Breast epithelium (tissue), 3 donors: Measurements from ENCODE around the gene SUCO.

Experiments used
- CTCF ChIP-seq, 3 donors: fragments of 450-650 bp; IDR thresholded peaks; one replicate each; pipeline ENCODE4 v1.5.1; 2016 to 2017; ENCODE audit warnings: antibody characterized with exemption in 3 of 3, mild to moderate bottlenecking in 3 of 3, moderate library complexity in 3 of 3
- POLR2A ChIP-seq: fragments of 450-650 bp; IDR thresholded peaks from one replicate; pipeline ENCODE4 v1.6.1; 2016; ENCODE audit warnings: antibody characterized with exemption, mild to moderate bottlenecking, moderate library complexity
- POLR2AphosphoS5 ChIP-seq, 3 donors: sonication (generic); formaldehyde crosslinking; IDR thresholded peaks; one replicate each; pipeline ENCODE4 v1.6.1; 2017; ENCODE audit warnings: antibody characterized with exemption in 3 of 3

- TF ChIP-seq CTCF (IDR thresholded peaks at IDR 0.05) = no peak
- no peak for TF ChIP-seq POLR2AphosphoS5 (IDR thresholded peaks at IDR 0.05)
- TF ChIP-seq POLR2A = no peak
These were observed 19.5 kb upstream of the SUCO start for GRCh38 chr1:172513479-172513878.
